ENCODE measurements around the gene ARHGEF38.

The ARHGEF38 gene

DNA sequence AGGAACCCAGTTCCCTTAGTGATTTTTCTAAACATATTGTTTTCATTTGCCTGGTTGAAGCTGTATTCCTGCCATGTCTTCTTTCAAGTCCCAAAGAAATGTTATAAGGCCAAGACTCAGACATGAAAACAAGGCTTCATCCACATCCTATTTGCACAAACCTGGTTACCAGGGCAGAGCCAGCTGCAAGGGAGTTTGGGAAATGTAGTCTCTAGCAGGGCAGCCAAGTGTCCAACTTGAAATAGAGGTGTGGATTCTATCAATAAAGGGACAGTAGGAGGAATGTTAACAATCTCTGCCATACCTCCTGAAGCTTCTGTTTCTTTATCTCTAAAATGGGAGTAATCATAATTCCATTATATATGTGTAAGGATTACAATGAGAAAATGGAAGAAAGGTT lies 99.5 kb downstream of the ARHGEF38 start:
- no peak for DNase-seq (ENCODE audit: low spot score)
- TF ChIP-seq, protein P1, sequence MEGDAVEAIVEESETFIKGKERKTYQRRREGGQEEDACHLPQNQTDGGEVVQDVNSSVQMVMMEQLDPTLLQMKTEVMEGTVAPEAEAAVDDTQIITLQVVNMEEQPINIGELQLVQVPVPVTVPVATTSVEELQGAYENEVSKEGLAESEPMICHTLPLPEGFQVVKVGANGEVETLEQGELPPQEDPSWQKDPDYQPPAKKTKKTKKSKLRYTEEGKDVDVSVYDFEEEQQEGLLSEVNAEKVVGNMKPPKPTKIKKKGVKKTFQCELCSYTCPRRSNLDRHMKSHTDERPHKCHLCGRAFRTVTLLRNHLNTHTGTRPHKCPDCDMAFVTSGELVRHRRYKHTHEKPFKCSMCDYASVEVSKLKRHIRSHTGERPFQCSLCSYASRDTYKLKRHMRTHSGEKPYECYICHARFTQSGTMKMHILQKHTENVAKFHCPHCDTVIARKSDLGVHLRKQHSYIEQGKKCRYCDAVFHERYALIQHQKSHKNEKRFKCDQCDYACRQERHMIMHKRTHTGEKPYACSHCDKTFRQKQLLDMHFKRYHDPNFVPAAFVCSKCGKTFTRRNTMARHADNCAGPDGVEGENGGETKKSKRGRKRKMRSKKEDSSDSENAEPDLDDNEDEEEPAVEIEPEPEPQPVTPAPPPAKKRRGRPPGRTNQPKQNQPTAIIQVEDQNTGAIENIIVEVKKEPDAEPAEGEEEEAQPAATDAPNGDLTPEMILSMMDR (IDR thresholded peaks at IDR 0.05; ENCODE audit: extremely low read depth, missing control alignments) = no peak

- TF ChIP-seq, protein P1 (IDR thresholded peaks at IDR 0.05; ENCODE audit: extremely low read depth, missing control alignments) = no peak
- no peak for DNase-seq (ENCODE audit: low spot score)
Observed at GRCh38 chr4:105652286-105652888, 100.0 kb downstream of the ARHGEF38 start.

DNA sequence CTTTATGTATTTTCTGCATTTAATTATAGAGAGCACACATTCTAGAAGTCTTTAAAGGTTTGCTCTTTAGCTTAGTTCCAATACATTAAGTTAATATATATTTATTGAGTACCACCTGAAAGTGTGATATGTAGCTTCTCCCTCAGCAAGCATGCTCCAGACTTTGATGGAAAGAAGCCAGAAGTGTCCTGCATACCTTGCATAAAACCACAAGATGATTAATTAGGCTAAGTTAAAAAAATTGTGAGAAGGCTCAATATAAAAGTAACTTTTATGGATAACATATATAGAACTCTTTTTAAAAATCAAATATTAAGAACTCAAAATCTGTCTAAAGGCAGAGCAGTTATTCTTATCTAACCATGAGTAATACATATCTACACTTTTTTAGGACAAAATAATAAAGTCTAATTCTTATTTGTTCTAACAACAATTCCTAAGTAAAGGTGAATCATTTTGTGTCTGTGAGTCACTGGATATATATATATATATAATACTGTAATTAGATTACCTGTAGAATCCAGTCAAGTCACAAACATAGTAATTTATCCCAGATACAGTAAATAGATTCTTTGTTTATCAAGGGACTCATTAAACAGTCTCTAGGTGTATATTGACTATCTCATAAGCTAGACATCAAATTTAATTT lies 104.8 kb downstream of the ARHGEF38 start:
- no peak for DNase-seq (ENCODE audit: low spot score)
- TF ChIP-seq, protein P1 (IDR thresholded peaks at IDR 0.05; ENCODE audit: extremely low read depth, missing control alignments) = no peak

DNA sequence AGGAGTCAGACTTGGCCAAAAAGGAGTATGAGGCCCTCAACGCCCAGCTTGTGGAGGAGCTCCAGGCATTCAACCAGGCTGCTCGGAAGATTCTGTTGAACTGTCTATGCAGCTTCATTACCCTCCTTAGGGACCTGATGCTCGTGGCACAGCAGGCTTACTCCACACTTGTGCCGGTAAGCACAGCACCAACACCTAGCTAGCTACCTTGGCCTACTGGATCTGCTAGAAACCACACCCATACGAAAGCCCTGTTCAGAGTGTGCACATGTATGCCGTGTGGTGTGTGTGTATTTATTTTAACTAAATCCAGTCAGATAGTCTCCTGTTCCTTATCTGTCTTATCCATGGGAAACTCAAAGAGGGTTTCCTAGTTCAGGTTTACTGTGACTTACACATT lies 106.8 kb downstream of the ARHGEF38 start:
- TF ChIP-seq, protein P1 (IDR thresholded peaks at IDR 0.05; ENCODE audit: extremely low read depth, missing control alignments) = no peak
- DNase-seq (ENCODE audit: low spot score) = no peak

DNA sequence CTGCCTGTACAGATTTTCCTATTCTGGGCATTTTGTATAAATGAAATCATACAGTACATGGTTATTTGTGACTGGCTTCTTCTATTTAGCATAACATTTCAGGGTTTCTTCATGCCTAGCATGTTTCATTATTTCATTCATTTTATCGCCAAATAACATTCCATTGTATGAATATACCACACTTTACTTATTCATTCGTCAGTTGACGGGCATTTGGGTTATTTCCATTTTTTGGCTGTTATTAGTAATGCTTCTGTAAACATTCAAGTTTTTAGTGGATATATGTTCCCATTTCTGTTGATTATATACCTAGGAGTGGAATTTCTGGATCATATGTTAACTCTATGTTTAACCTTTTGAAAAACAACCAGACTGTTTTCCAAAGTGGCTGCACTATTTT lies 108.6 kb downstream of the ARHGEF38 start:
- TF ChIP-seq, protein P1 (IDR thresholded peaks at IDR 0.05; ENCODE audit: extremely low read depth, missing control alignments) = no peak
- DNase-seq (ENCODE audit: low spot score) = no peak

DNA sequence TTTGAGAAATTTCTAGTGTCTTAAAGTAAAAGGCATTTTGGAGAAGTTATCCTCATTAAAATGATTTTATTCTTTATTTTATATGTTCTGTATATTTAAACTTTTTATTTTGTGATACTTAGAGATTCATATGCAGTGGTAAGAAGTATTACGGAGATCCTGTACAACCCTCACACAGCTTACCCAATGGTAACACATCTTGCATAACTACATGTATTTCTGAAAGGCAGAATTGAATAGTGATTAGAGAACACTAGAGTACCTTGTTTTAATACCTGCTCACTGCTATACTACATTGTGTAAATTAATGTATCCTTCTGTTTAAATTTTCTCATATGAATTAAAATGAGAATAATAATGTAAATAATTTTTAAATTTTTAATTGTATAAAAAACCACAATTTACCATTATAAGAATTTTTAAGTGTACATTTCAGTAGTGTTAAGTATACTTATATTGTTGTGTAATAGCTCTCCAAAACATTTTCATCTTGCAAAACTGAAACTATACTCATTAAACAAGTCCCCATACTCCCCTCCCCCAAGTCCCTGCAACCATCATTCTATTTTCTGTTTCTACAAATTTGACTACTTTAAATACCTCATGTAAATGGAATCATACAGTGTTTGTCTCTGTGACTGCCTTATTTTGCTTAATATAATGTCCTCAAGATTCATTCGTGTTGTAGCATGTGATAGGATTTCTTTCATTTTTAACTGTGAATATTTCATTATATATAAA lies 110.7 kb downstream of the ARHGEF38 start:
- DNase-seq (ENCODE audit: low spot score) = no peak
- TF ChIP-seq, protein P1 (IDR thresholded peaks at IDR 0.05; ENCODE audit: extremely low read depth, missing control alignments) = no peak

GRCh38 chr4:105666693-105667092 lies 114.3 kb downstream of the ARHGEF38 start:
- TF ChIP-seq, protein P1 (IDR thresholded peaks at IDR 0.05; ENCODE audit: extremely low read depth, missing control alignments) = peak; percentile 22
- DNase-seq (ENCODE audit: low spot score) = peak; percentile 29
